GM21528 (cell line): ENCODE results near the gene ETFBKMT.
"Not testable (repeated sequence)": the region's sequence is repeated elsewhere in the genome, so short reads cannot be mapped to it uniquely, and the experiment has no call there.

Source experiments
- ATAC-seq: cut with Tn5 transposase; IDR thresholded peaks from one replicate; pipeline ENCODE4 v1.9.1; 2021; ENCODE audit warnings: mild to moderate bottlenecking, moderate library complexity; ENCODE audit not compliant: unreplicated experiment, low FRiP score

Gene ETFBKMT

DNA sequence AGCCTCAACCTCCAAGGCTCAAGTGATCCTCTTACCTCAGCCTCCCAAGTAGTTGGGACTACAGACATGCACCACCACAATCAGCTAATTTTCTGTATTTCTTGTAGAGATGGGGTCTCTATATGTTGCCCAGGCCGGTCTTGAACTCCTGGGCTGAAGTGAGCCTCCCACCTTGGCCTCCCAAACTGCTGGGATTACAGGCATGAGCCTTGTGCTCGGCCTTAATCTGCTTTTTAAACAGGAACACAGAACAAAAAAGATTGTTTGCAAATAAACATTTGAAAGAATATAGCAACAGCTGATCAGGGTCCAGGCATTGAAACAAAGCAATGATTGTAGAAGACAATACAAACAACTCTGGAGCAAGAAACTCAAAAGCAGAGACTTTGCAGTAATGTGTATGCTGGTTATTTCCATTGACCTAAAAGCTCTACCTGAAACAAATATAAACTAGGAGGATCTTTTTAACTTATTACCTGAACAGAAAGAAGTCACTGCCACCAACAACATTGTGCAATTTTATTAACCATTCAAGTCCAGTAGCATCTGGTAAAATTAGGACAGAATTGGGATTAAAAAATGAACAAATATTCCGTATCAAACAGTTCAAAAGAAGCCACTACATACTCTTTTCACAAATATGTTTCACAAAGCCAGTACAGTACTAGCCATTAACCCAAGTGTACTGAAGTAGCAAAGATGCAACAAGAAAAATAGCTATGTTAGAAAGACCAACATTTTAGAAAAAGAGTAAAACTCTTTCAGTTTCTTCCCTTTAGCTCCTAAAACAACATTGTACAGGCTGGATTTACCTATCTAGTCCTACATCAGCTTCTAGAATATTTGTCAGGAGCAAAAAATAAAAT is 55.2 kb downstream of the ETFBKMT start:
- ATAC-seq = peak; percentile 31

GRCh38 chr12:31715283-31715825 is 55.9 kb downstream of the ETFBKMT start:
- peak; percentile 88 for ATAC-seq

GRCh38 chr12:31716998-31717397 is 57.5 kb downstream of the ETFBKMT start:
- not testable (repeated sequence) for ATAC-seq

DNA sequence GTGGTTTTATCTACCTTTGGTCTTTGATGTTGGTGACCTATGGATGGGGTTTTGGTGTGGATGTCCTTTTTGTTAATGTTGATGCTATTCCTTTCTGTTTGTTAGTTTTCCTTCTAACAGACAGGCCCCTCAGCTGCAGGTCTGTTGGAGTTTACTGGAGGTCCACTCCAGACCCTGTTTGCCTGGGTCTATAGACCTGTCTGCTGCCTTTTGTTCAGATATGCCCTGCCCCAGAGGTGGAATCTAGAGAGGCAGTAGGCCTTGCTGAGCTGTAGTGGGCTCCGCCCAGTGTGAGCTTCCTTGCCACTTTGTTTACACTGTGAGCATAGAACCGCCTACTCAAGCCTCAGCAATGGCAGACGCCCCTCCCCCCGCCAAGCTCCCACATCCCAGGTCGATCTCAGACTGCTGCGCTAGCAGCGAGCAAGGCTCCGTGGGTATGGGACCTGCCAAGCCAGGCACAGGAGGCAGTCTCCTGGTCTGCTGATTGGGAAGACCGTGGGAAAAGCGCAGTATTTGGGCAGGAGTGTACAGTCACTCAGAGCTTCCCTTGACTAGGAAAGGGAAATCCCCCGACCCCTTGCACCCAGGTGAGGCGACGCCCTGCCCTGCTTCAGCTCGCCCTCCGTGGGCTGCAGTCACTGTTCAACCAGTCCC is 59.2 kb downstream of the ETFBKMT start:
- ATAC-seq = not testable (repeated sequence)

GRCh38 chr12:31722580-31722979 is 63.1 kb downstream of the ETFBKMT start:
- no peak for ATAC-seq
